Left kidney (tissue), 2 donors: ENCODE measurements around the gene CPLX3. TPM values are rescaled to one million over a fixed set of nuclear protein-coding genes. Genes with fewer than 3 reads are reported as not detected.

Experiments
- DNase-seq: peaks from one replicate; pipeline ENCODE4 v3.0.0-alpha.2; 2013
- polyA plus RNA-seq: library from polyadenylated mRNA; unstranded; fragments of 120-200 nt; gene quantifications from one replicate; pipeline ENCODE4 v1.2.1, GENCODE V29; 2013; ENCODE audit not compliant: insufficient read length

Gene CPLX3
- polyA plus RNA-seq, 1 donor, result not detected

GRCh38 chr15:74802862-74803447, 23.5 kb upstream of the CPLX3 start:
- DNase-seq, result no peak

- DNase-seq, result no peak
Measured at GRCh38 chr15:74804935-74805334, 21.5 kb upstream of the CPLX3 start.

GRCh38 chr15:74807282-74807681, 19.1 kb upstream of the CPLX3 start:
- DNase-seq, result no peak

GRCh38 chr15:74808078-74808839, 18.2 kb upstream of the CPLX3 start:
- no peak for DNase-seq

GRCh38 chr15:74808840-74809229, 17.6 kb upstream of the CPLX3 start:
- DNase-seq, result no peak

- DNase-seq, result no peak
Measured at GRCh38 chr15:74809242-74809641, 17.2 kb upstream of the CPLX3 start.

- no peak for DNase-seq
Measured at GRCh38 chr15:74809956-74810355, 16.5 kb upstream of the CPLX3 start.

- no peak for DNase-seq
Measured at GRCh38 chr15:74812533-74812932, 13.9 kb upstream of the CPLX3 start, which contains the start of gene LMAN1L. Gene LMAN1L, plus strand, starts transcription at chr15:74812835. Its CDS starts 20 bp downstream, at chr15:74812855.

GRCh38 chr15:74815121-74815934, 11.1 kb upstream of the CPLX3 start:
- DNase-seq, result no peak

GRCh38 chr15:74815961-74816360, 10.5 kb upstream of the CPLX3 start:
- DNase-seq, result no peak

GRCh38 chr15:74816624-74817369, 9.6 kb upstream of the CPLX3 start:
- no peak for DNase-seq

GRCh38 chr15:74817370-74817737, 9.1 kb upstream of the CPLX3 start:
- no peak for DNase-seq

- DNase-seq, result no peak
Measured at GRCh38 chr15:74820056-74820455, 6.4 kb upstream of the CPLX3 start.

- no peak for DNase-seq
Measured at GRCh38 chr15:74821091-74821789, 5.2 kb upstream of the CPLX3 start.

GRCh38 chr15:74821790-74822158, 4.7 kb upstream of the CPLX3 start:
- DNase-seq, result no peak

GRCh38 chr15:74822233-74822632, 4.2 kb upstream of the CPLX3 start:
- DNase-seq, result no peak

GRCh38 chr15:74823324-74823723, 3.1 kb upstream of the CPLX3 start:
- no peak for DNase-seq

- no peak for DNase-seq
Measured at GRCh38 chr15:74824976-74825375, 1.5 kb upstream of the CPLX3 start.

- no peak for DNase-seq
Measured at GRCh38 chr15:74825866-74826265, 561 bp upstream of the CPLX3 start.

GRCh38 chr15:74826921-74827320, 494 bp downstream of the CPLX3 start:
- DNase-seq, result no peak

- no peak for DNase-seq
Measured at GRCh38 chr15:74827614-74828013, 1.2 kb downstream of the CPLX3 start.

- no peak for DNase-seq
Measured at GRCh38 chr15:74828835-74829234, 2.4 kb downstream of the CPLX3 start.
